ENCODE data around the gene KRT86.

The KRT86 gene

DNA sequence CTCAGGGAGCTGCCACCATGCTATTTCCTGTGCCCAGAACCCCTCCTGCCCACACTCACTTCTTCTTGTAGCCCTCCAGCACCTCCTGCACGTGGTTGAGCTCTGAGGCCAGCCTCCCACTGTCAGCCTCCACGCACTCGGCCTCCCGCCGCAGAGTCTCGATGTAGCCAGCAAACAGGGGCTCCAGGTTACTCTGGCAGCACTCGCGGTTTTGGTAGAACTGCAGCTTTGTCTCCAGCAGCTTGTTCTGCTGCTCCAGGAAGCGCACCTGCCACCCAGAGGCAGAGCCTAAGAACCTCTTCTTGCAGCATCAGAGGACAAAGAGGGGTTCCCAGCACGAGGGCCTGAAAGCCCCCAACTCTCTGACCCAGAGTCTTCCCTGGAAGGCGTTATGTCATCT lies 44.7 kb downstream of the KRT86 start:
- H4K20me1 ChIP-seq (ENCODE audit: insufficient read depth, low read length) = no peaks in the 10 kb centered on the region
- no peaks in the 10 kb centered on the region for H3K36me3 ChIP-seq (replicated peaks; ENCODE audit: low read depth, low read length)
- no peaks in the 10 kb centered on the region for H3K4me1 ChIP-seq (ENCODE audit: low read length)
- peaks cover 42% of the 10 kb centered on the region for H3K27me3 ChIP-seq (ENCODE audit: low read depth, low read length)
- no peak overlapping the region for H3K4me3 ChIP-seq (ENCODE audit: low read length)
- TF ChIP-seq, protein P1, sequence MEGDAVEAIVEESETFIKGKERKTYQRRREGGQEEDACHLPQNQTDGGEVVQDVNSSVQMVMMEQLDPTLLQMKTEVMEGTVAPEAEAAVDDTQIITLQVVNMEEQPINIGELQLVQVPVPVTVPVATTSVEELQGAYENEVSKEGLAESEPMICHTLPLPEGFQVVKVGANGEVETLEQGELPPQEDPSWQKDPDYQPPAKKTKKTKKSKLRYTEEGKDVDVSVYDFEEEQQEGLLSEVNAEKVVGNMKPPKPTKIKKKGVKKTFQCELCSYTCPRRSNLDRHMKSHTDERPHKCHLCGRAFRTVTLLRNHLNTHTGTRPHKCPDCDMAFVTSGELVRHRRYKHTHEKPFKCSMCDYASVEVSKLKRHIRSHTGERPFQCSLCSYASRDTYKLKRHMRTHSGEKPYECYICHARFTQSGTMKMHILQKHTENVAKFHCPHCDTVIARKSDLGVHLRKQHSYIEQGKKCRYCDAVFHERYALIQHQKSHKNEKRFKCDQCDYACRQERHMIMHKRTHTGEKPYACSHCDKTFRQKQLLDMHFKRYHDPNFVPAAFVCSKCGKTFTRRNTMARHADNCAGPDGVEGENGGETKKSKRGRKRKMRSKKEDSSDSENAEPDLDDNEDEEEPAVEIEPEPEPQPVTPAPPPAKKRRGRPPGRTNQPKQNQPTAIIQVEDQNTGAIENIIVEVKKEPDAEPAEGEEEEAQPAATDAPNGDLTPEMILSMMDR (IDR thresholded peaks at IDR 0.05; ENCODE audit: low read depth, low read length) = 0 out of 2 replicates have a peak, but pooled peaks have one; percentile 8
- TF ChIP-seq EZH2phosphoT487 (IDR thresholded peaks at IDR 0.05; ENCODE audit: low read depth) = no peak
- H3K79me2 ChIP-seq (ENCODE audit: low read length) = no peaks in the 10 kb centered on the region
- no peak overlapping the region for H2AFZ ChIP-seq (ENCODE audit: low read depth, low read length)
- no peak overlapping the region for H3K27ac ChIP-seq (ENCODE audit: low read length)
- no peak overlapping the region for H3K4me2 ChIP-seq (ENCODE audit: low read length)
- H3K9me3 ChIP-seq (ENCODE audit: insufficient read depth, low read length) = no peaks in the 10 kb centered on the region
- no peak overlapping the region for H3K9ac ChIP-seq (ENCODE audit: low read length)

DNA sequence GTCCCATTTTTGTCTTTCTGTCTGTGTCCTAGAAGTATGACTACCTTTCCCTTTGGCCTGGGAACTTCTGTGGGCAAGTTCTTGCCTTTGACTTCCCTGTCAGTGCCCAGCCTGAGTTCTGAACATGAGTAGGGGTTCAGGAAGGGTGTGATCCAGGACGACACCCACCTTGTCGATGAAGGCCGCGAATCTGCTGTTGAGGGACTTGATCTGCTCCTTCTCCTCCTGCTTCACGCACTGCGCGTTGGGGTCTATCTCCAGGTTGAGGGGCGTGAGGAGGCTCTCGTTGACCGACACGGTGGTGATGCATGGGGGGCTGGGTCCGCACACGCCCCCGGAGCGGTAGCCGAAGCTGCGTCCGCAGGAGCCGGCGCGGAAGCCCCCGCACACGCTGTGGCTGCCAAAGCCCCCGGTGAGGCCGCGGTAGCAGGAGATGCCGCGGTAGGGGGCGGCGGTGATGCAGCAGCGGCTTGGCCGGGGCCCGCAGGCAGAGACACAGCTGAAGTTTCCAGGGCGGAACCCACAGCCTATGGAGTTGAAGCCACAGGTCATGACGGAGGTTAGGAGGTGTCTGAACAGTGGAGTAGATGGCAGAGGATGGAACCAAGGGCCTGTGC lies 46.4 kb downstream of the KRT86 start, which contains the start of gene KRT83:
KRT83 (minus strand) TSS at position 615 of the 617 bp plus-strand sequence; CDS start at position 552, 63 bp downstream.
- no peak within 1 kb of the TSS for H3K27ac ChIP-seq (ENCODE audit: low read length)
- H3K79me2 ChIP-seq (ENCODE audit: low read length) = no peaks in the 10 kb centered on the region
- no peaks in the 10 kb centered on the region for H3K4me1 ChIP-seq (ENCODE audit: low read length)
- no peak within 1 kb of the TSS for H2AFZ ChIP-seq (ENCODE audit: low read depth, low read length)
- no peak within 1 kb of the TSS for H3K4me3 ChIP-seq (ENCODE audit: low read length)
- H3K36me3 ChIP-seq (replicated peaks; ENCODE audit: low read depth, low read length) = no peaks in the 10 kb centered on the region
- H3K9me3 ChIP-seq (ENCODE audit: insufficient read depth, low read length) = no peaks in the 10 kb centered on the region
- no peaks in the 10 kb centered on the region for H4K20me1 ChIP-seq (ENCODE audit: insufficient read depth, low read length)
- no peak within 1 kb of the TSS for H3K9ac ChIP-seq (ENCODE audit: low read length)
- no peak for TF ChIP-seq EZH2phosphoT487 (IDR thresholded peaks at IDR 0.05; ENCODE audit: low read depth)
- TF ChIP-seq, protein P1 (IDR thresholded peaks at IDR 0.05; ENCODE audit: low read depth, low read length) = no peak
- H3K27me3 ChIP-seq (ENCODE audit: low read depth, low read length) = peaks cover 52% of the 10 kb centered on the region
- H3K4me2 ChIP-seq (ENCODE audit: low read length) = no peak within 1 kb of the TSS

DNA sequence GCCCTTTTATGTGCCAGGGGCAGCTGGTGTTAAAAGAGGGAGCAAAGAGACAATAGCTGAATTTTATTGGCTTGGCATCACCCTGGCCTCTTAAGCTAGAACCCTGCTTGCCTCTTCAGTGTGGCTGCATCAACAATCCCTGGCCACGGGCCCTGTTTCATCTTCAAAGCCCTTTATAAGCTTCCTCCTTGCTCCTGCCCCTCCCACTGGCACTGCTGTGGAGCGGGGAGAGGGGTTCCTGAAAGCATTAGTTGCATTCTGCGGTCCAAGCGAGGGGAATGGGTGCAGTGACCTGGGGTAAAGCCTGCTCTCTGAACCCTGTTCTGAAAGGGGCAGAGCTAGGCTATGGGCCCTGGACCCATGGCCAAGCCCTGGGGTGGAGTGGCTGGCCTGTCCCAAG lies 47.0 kb downstream of the KRT86 start:
- no peaks in the 10 kb centered on the region for H3K9me3 ChIP-seq (ENCODE audit: insufficient read depth, low read length)
- H2AFZ ChIP-seq (ENCODE audit: low read depth, low read length) = no peak overlapping the region
- H3K4me2 ChIP-seq (ENCODE audit: low read length) = no peak overlapping the region
- H3K36me3 ChIP-seq (replicated peaks; ENCODE audit: low read depth, low read length) = no peaks in the 10 kb centered on the region
- H3K4me3 ChIP-seq (ENCODE audit: low read length) = no peak overlapping the region
- no peaks in the 10 kb centered on the region for H3K79me2 ChIP-seq (ENCODE audit: low read length)
- no peaks in the 10 kb centered on the region for H4K20me1 ChIP-seq (ENCODE audit: insufficient read depth, low read length)
- H3K27me3 ChIP-seq (ENCODE audit: low read depth, low read length) = peaks cover 52% of the 10 kb centered on the region
- no peaks in the 10 kb centered on the region for H3K4me1 ChIP-seq (ENCODE audit: low read length)
- no peak overlapping the region for H3K27ac ChIP-seq (ENCODE audit: low read length)
- TF ChIP-seq, protein P1 (IDR thresholded peaks at IDR 0.05; ENCODE audit: low read depth, low read length) = no peak
- no peak for TF ChIP-seq EZH2phosphoT487 (IDR thresholded peaks at IDR 0.05; ENCODE audit: low read depth)
- no peak overlapping the region for H3K9ac ChIP-seq (ENCODE audit: low read length)

DNA sequence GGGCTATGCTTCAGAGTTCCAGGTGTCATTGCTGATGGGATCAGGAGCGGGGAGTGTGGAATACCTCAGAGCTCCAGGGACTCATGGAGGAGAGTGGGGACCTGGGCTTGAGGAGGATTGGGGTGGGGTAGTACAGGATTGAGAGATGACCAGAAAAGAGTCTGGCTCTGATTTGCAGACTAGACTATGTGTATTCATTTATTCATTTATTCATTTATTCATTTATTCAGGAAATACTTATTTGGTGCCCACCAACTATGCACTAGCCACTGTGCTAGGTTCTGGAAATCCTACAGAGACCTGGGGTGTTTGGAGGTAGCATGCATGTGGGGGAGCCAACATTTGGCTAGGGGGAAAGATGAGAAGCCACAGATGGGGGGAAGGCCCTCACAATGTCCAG lies 47.6 kb downstream of the KRT86 start:
- H4K20me1 ChIP-seq (ENCODE audit: insufficient read depth, low read length) = no peaks in the 10 kb centered on the region
- peaks cover 4% of the 10 kb centered on the region for H3K4me1 ChIP-seq (ENCODE audit: low read length)
- no peak overlapping the region for H3K4me2 ChIP-seq (ENCODE audit: low read length)
- H3K27me3 ChIP-seq (ENCODE audit: low read depth, low read length) = peaks cover 52% of the 10 kb centered on the region
- no peak overlapping the region for H3K9ac ChIP-seq (ENCODE audit: low read length)
- H3K27ac ChIP-seq (ENCODE audit: low read length) = no peak overlapping the region
- H3K36me3 ChIP-seq (replicated peaks; ENCODE audit: low read depth, low read length) = no peaks in the 10 kb centered on the region
- no peak overlapping the region for H2AFZ ChIP-seq (ENCODE audit: low read depth, low read length)
- H3K9me3 ChIP-seq (ENCODE audit: insufficient read depth, low read length) = no peaks in the 10 kb centered on the region
- TF ChIP-seq, protein P1 (IDR thresholded peaks at IDR 0.05; ENCODE audit: low read depth, low read length) = no peak
- TF ChIP-seq EZH2phosphoT487 (IDR thresholded peaks at IDR 0.05; ENCODE audit: low read depth) = no peak
- H3K79me2 ChIP-seq (ENCODE audit: low read length) = no peaks in the 10 kb centered on the region
- H3K4me3 ChIP-seq (ENCODE audit: low read length) = no peak overlapping the region

Measured in OCI-LY3 (cell line).